DND-41 (cell line): ENCODE results near the gene LGALS3BP.

Experiments used
- EZH2 ChIP-seq: IDR thresholded peaks from 3 replicates; pipeline ENCODE4 v1.6.1; 2012; ENCODE audit warnings: borderline replicate concordance, low read depth, mild to moderate bottlenecking, moderate library complexity, low read length, inconsistent platforms; ENCODE audit not compliant: severe bottlenecking
- TF ChIP-seq, protein P1 (sequence below): IDR thresholded peaks from 2 replicates; pipeline ENCODE4 v1.5.1; 2012; ENCODE audit warnings: borderline replicate concordance, low read length, moderate library complexity, mild to moderate bottlenecking; ENCODE audit not compliant: poor library complexity, severe bottlenecking; ENCODE audit errors: extremely low read depth

DNA sequence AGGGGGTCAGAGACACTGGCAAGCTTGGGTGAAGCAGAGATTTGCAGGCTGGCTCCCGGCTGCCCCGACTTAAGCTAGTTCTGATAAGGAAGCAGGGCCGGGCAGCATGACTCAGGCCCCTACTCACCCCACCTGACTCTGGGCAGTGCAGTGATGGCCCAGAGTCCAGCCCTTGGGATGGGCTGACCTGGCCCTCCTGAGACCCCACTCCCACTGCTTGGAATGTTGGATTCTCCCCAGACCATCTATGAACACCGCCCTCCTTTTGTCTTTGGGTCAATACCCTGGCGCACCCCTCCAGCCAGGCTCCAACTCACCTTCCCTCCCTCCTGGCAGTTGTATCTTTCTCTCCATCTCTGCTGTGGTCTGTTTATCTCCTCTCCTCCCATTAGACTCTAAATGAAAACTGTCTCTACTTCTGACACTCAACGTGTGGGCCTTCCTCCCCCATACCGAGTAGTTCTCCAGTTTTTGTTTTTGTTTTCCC is 21.0 kb downstream of the LGALS3BP start:
- TF ChIP-seq, protein P1, sequence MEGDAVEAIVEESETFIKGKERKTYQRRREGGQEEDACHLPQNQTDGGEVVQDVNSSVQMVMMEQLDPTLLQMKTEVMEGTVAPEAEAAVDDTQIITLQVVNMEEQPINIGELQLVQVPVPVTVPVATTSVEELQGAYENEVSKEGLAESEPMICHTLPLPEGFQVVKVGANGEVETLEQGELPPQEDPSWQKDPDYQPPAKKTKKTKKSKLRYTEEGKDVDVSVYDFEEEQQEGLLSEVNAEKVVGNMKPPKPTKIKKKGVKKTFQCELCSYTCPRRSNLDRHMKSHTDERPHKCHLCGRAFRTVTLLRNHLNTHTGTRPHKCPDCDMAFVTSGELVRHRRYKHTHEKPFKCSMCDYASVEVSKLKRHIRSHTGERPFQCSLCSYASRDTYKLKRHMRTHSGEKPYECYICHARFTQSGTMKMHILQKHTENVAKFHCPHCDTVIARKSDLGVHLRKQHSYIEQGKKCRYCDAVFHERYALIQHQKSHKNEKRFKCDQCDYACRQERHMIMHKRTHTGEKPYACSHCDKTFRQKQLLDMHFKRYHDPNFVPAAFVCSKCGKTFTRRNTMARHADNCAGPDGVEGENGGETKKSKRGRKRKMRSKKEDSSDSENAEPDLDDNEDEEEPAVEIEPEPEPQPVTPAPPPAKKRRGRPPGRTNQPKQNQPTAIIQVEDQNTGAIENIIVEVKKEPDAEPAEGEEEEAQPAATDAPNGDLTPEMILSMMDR: no peak
- TF ChIP-seq EZH2: no peak
